SU-DHL-6 (cell line): ENCODE results near the gene TBC1D8.

Experiments used
- CTCF ChIP-seq: fragments of 200-600 bp; sonication (generic); IDR thresholded peaks from one replicate; pipeline ENCODE4 v1.5.1; 2017; ENCODE audit warnings: antibody characterized with exemption, mild to moderate bottlenecking, low read length, moderate library complexity; ENCODE audit not compliant: insufficient read depth, poor library complexity, severe bottlenecking
- EZH2phosphoT487 ChIP-seq: fragments of 200-600 bp; sonication (generic), shearing (Covaris generic); conservative IDR thresholded peaks from 2 replicates; pipeline ENCODE4 v1.6.1; 2018; ENCODE audit warnings: mild to moderate bottlenecking, antibody characterized with exemption, low read length, moderate library complexity, mixed read lengths

- TF ChIP-seq CTCF, result no peak
- TF ChIP-seq EZH2phosphoT487, result no peak
Measured at GRCh38 chr2:101114815-101115214, 36.4 kb downstream of the TBC1D8 start.
